DMS53 (cell line): ENCODE measurements around the gene ZNF524.

ENCODE experiments used
- DNase-seq: peaks from one replicate; lab custom pipeline; 2025; lab: John Stamatoyannopoulos, UW

Gene ZNF524

DNA sequence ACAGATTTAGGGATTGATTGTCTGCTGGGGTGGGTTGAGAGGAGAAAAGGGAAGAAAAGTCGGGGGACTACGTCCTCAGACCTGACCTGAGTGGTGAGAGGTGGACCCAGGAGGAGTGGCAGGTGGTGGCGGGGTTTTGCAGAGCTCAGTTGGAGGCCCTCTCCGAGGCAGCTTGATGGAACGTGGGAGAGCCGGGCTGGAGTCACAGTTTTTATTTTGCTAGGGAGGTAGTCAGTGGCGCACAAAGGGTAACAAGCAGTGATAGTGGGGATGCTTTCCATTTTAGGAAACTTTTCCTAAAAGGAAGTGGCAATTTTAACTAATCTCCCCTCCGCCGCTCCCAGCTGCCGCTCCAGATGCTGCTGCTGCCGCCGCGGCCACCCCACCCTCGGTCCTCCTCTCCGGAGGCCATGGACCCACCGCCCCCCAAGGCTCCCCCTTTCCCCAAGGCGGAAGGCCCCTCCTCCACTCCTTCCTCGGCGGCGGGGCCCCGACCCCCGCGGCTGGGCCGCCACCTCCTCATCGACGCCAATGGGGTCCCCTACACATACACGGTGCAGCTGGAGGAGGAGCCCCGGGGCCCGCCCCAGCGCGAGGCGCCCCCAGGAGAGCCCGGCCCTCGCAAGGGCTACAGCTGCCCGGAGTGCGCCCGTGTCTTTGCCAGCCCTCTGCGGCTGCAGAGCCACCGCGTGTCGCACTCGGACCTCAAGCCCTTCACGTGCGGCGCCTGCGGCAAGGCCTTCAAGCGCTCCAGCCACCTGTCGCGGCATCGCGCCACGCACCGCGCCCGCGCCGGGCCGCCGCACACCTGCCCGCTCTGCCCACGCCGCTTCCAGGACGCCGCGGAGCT, 42.3 kb downstream of the ZNF524 start:
- peak; percentile 93 for DNase-seq

DNA sequence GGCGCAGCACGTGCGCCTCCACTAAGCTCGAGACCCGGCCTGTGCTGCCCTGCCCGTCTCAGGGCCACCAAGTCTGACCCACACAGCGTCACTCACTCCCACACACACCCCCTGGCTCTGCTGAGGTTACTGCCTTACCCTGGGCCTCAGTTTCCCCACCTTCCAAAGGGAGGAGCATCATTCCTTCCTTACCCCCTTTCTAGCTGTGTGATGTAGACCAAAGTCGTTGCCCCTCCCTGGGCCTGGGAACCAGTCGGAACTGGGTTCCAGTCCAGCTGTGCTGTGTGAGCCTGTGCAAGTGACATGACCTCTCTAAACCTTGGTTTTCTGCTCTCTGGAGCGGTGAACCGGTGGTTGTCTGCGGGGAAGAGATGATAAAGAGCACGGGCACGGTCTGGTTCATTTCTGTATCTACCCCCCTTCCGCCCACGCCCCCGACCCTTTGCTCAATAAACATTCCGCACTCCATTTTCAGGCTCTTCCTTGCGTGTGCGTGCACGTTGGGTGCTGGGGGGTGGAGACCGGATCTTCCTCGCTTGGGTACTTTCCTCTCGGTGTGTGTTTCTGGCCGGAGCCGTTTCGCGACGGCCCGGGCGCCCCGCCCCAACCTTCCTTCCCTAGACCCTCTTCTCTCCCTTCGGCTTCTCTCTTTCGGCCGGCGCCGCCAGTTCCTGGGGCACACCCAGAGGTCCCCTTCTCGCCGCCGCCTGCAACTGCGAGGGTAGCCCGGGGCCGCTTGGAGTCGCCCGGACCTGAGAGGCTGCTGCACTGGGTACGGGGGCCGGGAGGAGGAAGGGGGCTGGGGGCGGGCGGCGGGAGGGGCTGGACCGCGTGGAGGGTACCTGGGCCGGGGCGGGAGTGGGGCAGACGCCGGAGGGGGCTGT, 43.2 kb downstream of the ZNF524 start, which contains the start of gene ZNF581:
Gene ZNF581 (plus strand): TSS at position 647 of the 884 bp plus-strand sequence. CDS start 923 bp downstream, outside the sequence.
- peak; percentile 93 for DNase-seq

DNA sequence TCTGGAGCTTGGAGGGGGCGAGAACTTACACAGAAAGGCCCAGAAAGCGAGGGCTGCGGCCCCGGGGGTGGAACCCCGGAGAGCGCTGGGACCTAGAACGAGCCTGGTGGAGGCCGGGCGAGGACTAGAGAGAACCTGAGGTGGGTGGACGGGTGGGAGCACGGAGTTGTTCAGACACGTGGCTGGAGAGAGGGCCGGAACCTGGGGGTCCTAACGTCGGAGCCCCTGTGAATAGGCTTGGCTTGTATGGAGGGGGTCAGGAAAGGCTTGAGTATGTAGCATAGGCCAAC, 43.7 kb downstream of the ZNF524 start:
- peak; percentile 57 for DNase-seq

DNA sequence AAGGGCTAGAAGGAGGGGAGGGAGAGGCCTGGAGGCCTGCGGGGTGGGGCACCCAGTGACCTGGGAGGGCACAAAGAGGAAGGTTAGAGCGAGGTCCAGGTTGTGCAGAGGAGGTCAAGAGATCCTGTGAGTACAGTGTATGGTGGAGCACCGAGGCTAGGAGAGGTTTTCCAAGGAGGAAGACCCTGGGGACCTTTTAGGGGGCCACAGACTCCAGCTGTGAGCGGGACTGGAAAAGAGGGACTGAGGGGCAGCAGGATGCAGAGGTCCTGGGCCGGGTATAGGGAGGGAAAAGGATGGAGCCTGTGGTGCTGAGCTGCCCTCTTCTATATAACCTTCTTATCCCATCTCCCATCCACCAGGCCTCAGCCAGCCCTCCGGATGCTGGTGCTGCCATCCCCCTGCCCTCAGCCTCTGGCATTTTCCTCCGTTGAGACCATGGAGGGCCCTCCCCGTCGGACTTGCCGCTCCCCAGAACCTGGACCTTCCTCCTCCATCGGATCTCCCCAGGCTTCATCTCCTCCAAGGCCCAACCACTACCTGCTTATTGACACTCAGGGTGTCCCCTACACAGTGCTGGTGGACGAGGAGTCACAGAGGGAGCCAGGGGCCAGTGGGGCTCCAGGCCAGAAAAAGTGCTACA, 44.2 kb downstream of the ZNF524 start:
- no peak for DNase-seq

DNA sequence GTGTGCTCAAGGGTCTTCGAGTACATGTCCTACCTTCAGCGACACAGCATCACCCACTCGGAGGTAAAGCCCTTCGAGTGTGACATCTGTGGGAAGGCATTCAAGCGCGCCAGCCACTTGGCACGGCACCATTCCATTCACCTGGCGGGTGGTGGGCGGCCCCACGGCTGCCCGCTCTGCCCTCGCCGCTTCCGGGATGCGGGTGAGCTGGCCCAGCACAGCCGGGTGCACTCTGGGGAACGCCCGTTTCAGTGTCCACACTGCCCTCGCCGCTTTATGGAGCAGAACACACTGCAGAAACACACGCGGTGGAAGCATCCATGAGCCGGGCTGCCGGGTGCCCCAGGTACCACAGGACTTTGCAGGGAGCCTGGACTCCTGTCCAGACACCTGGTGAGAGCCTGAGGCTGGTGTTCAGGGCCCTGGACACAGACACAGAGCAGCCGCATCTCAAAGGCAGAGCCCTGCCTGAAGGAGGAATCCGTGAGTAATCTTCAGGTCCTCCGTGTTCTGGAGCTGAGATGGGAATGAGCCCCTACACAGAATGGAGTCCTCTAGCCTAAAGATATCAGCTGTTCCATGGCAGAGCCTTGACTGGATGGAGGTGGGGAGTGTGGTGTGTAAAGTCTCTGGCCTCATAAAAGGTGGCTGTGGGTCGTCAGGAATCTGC, 44.9 kb downstream of the ZNF524 start:
- no peak for DNase-seq

DNA sequence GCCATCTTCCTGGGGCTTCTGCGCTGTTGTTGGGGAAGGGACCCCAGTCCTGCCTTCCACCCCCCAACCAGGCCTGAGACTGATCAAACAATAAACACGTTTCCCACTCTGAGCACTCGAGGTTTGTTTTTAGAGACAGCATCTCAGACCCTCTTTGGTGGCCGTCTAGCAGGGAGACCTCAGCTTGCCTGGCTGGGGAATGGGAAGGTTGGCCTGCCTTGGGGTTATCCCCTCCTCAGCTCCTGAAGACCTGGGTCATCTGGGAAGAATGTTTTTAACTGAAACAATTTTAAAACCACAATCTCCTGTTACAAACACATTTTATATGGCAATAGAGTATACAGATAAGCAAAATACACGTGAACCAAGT, 45.4 kb downstream of the ZNF524 start:
- DNase-seq = no peak

DNA sequence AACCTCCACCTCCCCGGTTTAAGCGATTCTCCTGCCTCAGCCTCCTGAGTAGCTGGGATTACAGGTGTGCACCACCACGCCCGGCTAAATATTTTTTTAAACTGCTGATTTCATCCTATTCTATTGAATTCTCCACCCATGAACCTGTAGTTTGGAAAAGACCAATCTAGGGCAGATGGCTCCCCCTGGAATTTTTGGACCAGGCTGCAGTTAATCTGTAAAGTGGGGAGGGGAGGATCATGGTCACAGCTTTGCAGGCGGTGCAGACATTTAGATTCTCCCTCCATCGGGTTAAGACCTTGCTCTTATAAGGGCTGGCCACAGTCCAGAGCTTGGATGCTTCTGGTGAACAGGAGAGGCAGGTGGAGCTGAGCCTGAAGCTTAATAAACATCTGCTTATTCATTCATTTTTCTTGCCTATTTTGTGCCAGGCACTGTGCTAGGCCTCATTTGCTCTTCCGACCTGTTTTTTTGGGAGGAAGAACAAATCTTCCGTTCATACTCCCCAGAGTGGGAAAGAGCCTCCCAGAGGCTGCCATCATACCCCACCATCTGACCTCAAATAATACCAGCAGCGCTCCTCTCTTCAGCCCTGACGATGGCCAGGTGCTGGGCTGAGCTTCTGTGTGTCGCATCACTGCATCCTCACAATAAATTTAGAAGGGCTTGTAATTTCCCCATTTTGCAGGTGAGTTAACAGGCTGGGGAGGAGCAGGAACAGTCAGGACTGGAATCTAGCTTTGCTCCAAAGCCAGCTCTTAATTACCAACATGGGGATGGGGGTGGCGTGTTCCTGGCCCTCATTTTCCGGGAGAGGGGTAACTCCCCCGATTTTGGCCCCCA, 47.0 kb downstream of the ZNF524 start:
- DNase-seq = peak; percentile 79

DNA sequence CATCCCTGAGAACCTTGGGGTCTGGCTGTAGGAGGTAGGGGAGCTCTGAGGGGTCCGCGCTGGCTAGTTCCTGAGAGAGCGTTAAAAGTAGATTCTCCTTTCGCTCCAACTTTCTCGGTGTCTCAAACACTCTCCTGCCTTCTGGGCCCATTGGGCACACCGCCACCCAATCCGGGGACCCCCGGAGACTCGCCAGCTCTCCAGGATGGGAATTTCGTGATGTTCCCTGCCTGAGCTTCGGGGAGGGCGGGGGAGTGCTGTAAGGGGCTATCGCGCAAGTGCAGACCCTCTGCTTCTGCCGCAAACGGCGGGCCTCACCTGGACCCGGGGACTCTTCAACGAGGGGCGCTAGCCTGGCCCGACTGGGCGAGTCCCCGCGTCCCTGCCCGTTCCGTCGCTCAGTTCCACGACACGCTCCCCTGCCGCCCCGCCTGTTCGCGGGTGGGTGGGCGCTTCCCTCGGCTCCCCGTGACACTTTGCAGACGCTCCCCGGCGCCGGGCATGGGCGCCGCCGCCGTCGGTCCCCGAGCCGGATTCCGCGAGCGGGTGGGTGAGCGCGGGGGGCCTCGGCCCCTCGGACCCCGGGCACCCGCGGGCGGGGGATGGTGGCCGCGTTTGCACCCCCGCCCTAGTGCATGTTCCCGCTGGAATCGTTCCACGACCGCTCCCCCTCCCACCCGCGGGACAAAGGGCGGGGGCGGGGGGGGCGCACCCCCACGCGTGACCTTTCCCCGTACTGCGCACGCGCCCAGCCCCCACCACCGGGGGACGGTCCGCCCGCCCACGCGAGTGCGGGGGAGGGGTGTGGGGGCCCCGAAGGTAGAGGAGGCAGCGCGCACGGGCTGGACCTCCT, 47.9 kb downstream of the ZNF524 start, which contains the start of gene CCDC106:
Gene CCDC106 (plus strand): TSS at position 481 of the 853 bp plus-strand sequence. CDS start 835 bp downstream, outside the sequence.
- peak; percentile 86 for DNase-seq

DNA sequence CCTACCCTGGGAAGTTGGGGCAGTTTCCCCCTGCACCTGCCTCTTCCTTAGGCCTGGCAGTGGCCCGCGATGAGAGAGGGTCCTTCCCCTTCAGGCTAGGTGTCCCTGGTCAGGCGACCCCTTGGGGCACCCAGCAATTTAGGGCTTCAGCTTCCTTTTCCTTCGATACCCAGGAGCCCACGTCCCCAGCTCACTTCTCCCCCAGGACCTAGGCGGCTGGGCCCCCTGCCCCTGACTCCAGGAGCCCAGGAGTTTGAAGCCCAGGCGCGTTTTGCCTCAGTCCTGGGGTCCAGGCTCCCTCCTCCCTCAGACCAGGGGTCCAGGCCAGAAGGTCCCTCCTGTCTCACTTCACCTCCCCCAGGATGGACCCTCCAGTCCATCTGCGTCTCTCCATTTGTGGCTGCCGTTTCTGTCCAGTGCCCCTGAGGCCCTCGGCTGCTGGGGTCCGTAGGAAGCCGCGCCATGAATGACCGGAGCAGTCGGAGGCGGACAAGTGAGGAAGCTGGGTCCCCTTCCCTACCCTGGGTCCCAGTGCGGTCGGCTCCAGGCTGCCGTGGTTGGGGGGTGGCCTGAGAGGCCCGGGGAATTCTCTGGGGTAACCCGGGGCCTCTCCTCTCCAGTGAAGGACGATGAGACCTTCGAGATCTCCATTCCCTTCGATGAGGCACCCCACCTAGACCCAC, 48.6 kb downstream of the ZNF524 start:
- no peak for DNase-seq

DNA sequence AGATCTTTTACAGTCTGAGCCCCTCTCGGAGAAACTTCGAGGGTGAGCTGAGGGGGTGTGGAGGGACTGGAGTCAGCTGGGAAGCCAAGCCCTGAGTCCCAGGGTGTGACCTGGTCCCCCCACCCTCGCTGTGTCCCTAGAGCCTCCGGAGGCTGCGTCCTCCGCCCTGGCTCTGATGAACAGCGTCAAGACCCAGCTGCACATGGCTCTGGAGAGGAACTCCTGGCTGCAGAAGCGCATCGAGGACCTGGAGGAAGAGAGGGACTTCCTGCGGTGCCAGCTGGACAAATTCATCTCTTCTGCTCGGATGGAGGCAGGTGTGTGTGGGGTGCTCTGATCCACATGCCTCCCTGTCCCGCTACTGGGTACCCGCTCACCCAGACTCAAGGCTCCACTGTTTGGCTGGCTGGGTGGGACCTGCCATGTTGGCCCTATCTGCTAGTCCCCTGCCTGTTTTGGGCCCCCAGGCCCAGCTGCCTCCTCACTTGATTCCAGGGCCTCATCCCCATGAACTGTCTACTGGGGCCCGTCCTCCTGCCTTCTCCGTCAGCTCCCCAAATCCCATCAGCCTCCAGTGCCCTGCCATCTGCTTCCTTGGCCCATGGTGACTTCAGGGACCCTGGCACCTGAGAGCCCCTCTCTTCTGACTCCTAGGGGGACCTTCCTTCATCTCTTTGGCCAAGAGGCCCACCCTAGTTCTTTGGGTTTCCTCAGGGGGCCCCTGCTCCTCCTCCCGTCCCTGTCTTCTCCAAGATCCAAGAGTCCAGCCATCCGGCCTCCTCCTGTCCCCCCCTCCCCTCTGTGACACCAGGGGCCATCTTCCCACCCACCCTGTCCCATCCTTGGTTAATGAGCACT, 49.4 kb downstream of the ZNF524 start:
- peak; percentile 33 for DNase-seq

DNA sequence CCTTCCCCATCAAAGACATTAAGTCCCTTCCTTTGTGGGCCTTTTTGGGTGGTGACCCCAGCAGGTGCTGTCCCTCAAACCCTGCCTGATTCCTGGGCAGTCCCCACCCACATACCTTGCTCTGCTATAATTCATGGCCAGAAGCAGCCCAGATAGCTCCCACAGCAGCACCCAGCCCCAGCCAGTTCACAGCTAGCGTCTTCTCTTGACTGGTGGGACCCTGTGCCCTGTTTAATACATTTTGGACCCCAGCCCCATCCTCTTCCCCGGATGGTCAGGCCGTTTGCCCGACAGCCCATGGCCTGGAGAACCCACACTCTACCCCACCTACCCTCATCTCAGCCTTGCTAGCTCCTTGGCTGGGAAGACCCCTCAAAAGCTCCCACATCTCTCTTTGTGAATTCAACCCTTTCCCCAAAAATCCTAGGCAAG, 50.1 kb downstream of the ZNF524 start:
- no peak for DNase-seq

DNA sequence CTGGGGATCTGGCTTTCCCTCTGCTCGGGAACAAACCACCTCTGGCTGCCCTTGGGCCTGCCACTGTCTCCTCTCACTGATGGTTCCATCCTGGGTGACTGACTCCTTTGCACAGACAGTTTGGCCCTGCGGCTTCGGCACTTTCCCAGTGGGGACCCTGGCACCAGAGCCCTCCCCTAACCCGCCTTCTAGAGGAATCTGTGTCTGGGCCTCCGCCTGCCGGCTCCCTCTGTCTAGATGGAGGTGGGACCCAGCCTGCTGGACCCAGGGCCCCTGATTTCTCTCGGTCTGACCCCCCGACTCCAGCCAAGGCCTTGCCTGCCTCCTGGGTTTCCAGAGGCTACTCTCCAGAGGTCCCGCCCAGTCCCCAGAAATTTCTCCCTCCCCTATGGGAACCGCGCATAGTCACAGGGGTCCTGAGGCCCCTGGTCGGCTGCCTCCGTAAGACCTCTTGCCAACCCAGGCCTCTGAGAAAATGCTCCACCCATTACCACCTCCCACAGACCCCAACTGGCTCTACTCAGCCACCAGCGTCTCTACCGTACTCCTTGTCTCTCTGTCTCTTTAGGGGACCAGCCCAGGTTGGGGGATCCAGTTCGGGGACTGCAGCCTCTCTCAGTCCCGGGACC, 50.6 kb downstream of the ZNF524 start:
- DNase-seq = no peak

DNA sequence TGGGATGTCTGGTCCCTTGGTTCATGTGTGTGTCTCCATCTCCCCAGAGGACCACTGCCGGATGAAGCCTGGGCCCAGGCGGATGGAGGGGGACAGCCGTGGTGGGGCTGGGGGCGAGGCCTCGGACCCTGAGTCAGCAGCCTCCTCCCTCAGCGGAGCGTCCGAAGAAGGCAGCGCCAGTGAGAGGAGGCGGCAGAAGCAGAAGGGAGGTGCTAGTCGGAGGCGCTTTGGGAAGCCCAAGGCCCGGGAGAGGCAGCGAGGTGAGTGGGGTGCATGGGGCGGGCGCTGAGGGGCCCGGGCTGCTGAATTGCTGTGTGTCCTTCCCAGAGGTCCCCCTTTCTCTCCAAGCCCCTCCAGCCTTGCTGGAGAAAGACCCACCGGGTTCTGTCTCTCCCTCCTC, 51.1 kb downstream of the ZNF524 start:
- no peak for DNase-seq

DNA sequence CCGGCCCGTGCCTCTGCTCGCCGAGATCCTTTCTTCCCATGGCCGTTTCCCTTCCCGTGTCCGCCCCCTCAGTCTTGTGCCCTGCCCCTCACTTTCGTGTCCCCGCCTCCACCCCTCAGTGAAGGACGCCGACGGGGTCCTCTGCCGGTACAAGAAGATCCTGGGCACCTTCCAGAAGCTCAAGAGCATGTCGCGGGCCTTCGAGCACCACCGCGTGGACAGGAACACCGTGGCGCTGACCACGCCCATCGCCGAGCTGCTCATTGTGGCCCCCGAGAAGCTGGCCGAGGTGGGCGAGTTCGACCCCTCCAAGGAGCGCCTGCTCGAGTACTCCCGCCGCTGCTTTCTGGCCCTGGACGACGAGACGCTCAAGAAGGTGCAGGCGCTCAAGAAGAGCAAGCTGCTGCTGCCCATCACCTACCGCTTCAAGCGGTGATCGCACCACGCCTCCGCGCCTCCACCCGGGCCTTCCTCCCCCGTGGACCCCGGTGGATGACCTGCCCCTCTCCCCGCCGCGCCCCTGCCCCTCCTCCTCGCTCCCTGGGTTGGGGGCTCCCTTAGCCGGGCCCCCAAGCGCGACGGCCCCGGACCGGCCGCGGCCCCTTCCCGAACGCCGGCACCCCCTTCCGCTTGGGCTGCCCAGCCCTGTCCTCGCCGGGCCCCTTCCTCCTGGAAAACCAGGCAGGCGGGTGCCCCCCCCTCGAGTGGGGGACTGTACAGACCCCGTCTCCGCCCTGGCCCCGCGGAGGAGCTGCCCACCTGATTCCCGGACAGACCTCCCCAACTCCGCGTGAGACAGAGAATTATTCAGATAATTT, 52.4 kb downstream of the ZNF524 start:
- no peak for DNase-seq
